ENCODE data around the gene FTO.

Gene FTO

GRCh38 chr16:53769787-53770186 lies 65.8 kb downstream of the FTO start:
- H3K4me3 ChIP-seq (ENCODE audit: low read depth, low read length): no peak overlapping the region
- no peak for TF ChIP-seq CTCF (conservative IDR thresholded peaks at IDR 0.05; ENCODE audit: low read depth, low read length)
- DNase-seq (ENCODE audit: low read depth): no peak

- peak; percentile 59 for DNase-seq (ENCODE audit: low read depth)
- no peak overlapping the region for H3K4me3 ChIP-seq (ENCODE audit: low read depth, low read length)
- no peak for TF ChIP-seq CTCF (conservative IDR thresholded peaks at IDR 0.05; ENCODE audit: low read depth, low read length)
Measured at GRCh38 chr16:53770641-53771040, 66.7 kb downstream of the FTO start.

- peak; percentile 56 for DNase-seq (ENCODE audit: low read depth)
- H3K4me3 ChIP-seq (ENCODE audit: low read depth, low read length): no peak overlapping the region
- TF ChIP-seq CTCF (conservative IDR thresholded peaks at IDR 0.05; ENCODE audit: low read depth, low read length): no peak
Measured at GRCh38 chr16:53771655-53772497, 67.9 kb downstream of the FTO start.

DNA sequence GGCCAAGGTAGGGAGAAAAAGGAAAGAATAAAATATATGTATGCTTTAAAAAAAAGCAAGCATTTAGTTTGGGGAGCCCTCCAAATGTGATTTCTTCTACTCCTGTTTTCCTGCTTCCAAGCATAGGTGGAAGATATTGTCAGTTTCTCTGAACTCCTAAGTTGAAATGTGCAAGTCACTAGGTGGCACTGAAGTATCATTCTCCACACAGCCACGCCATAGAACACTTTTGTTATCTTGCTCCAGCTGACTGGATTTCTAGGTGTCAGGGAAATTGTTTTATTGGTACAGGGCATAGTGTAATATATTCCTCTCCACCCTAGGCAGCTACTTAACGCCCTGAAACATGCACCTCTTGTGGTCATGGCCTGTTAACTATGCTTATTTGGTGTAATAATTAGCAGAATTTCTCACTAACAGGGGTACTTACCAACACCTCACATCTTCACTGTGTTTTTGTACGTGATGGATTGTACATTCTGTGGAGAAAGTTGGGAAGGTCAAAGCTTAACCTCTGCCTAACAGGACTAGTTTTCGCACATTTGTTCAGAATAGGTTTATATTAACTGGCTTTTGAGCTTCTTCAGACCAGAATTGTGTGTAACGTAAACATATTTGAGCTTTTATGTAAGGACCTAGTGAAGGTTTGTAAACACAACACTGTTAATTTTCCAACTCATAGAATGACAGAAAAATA lies 69.3 kb downstream of the FTO start:
- TF ChIP-seq CTCF (conservative IDR thresholded peaks at IDR 0.05; ENCODE audit: low read depth, low read length): peak; percentile 75
- no peak overlapping the region for H3K4me3 ChIP-seq (ENCODE audit: low read depth, low read length)
- peak; percentile 93 for DNase-seq (ENCODE audit: low read depth)

- no peak for TF ChIP-seq CTCF (conservative IDR thresholded peaks at IDR 0.05; ENCODE audit: low read depth, low read length)
Measured at GRCh38 chr16:53773881-53774280, 69.9 kb downstream of the FTO start.

DNA sequence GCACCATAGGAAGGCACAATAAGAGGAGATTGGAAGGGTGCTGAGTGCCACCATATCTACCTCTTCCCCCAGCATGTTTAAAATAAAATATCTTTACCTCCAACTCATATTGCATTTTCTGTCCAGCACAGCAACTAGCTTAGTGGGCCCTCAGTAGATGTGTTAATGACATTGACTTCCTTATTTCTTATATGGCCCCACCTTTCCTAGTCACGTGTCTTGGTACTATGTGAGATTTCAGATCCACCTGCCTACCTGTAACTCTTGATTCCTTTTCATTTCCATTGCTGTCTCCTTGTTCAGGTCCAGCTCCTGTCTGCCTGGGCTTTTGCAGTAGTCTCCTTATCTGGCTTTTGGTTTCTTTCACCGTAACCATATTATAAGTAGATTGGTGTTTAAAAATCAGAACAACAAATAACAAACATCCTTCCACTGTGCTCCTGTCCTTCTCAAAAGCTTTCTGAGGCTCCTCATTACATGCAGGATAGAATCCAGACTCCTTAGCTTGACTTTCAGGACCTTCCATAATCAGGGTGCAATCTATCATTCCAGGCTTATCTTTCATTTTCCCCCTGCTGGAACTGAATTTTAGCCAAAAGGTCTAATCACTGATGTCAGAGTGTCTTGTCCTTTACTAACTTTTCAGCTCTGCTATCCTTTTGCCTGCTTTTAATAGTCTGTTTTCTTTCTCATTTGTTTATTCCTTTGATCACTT lies 71.3 kb downstream of the FTO start:
- DNase-seq (ENCODE audit: low read depth): no peak
- no peak overlapping the region for H3K4me3 ChIP-seq (ENCODE audit: low read depth, low read length)
- TF ChIP-seq CTCF (conservative IDR thresholded peaks at IDR 0.05; ENCODE audit: low read depth, low read length): no peak

More at GRCh38 chr16:53773881-53774280, 69.9 kb downstream of the FTO start:
- peak; percentile 67 for DNase-seq (ENCODE audit: low read depth)
- no peak overlapping the region for H3K4me3 ChIP-seq (ENCODE audit: low read depth, low read length)
